ENCODE data around the gene TLL2.

The TLL2 gene

DNA sequence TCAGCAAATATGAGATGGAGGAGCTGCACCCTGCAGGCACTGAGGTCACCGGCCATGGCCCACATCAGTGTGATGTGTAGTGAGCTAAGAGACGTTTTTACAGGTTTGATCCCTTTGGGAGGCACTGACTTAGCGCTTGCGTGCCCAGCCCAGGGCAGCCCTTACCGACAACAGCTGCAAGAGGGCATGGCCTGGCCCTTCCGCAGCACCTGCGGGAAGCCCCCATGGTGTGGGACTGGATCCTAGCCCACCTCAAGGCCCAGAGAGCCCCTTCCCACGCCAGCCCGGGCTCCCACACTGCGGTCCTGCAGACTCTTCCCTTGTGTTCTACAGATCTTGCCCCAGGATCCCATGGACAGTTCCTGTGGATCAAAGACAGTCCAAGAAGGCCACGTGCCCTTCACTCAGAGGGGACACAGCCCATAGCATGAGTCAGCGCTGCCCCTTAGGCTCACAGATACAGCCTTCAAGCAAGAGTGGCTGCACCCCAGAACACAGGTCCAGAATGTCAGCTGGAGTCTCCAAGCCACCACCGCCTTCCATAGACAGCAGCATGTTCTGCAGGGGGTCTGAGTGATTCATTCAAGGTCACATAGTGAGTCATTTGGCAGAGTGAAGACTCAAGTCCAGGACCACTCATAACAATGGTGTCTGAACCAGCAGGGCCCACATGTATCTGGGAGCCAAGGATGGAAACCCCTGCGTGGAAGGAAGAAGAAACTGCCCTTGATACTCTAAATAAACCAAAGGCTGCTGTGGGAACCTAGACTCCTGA lies 25.4 kb downstream of the TLL2 start:
- TF ChIP-seq CTCF (conservative IDR thresholded peaks at IDR 0.05; ENCODE audit: low read depth, low read length) = no peak
- no peak overlapping the region for H3K4me3 ChIP-seq (ENCODE audit: low read length)
- no peak for DNase-seq (ENCODE audit: low read depth)

DNA sequence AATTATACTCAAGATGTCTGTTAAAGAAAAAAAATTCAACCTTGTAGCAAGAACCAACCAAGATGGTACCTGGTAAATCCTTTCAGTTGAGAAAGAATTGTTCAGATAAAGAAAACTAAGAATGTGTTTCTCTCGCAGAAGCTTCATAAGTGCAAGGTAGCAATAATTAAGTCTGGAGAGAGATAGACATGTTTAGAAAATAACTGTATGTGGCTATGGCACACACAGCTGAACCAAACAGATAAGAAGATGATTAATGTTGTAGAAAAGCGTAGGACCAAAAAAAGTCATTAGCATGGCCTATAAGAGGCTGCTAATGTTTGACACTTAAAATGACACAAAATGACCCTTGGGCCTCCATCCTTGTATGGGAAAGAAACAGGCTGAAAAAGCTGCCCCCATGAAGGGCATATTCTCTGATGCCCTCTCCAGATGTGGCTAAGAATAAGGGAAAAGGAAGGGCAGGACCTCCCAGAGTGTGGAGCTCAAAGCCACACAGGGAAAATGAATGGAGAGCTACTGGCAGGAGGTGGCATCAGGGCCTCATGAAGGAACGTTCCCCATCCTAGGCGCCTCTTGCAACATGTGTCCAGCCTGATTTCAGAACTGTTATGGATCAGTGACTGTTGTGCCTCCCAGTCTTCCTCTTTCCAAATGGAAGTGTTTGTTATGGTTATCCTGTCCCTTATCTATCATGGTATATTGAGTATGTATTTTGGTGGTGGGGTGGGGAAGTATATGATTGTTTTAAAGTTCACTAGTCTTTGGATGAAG lies 30.7 kb downstream of the TLL2 start:
- H3K4me3 ChIP-seq (ENCODE audit: low read length) = no peak overlapping the region
- no peak for DNase-seq (ENCODE audit: low read depth)
- TF ChIP-seq CTCF (conservative IDR thresholded peaks at IDR 0.05; ENCODE audit: low read depth, low read length) = no peak

- DNase-seq (ENCODE audit: low read depth) = no peak
- no peak for TF ChIP-seq CTCF (conservative IDR thresholded peaks at IDR 0.05; ENCODE audit: low read depth, low read length)
- no peak overlapping the region for H3K4me3 ChIP-seq (ENCODE audit: low read length)
Observed at GRCh38 chr10:96478355-96478754, 35.4 kb downstream of the TLL2 start.

DNA sequence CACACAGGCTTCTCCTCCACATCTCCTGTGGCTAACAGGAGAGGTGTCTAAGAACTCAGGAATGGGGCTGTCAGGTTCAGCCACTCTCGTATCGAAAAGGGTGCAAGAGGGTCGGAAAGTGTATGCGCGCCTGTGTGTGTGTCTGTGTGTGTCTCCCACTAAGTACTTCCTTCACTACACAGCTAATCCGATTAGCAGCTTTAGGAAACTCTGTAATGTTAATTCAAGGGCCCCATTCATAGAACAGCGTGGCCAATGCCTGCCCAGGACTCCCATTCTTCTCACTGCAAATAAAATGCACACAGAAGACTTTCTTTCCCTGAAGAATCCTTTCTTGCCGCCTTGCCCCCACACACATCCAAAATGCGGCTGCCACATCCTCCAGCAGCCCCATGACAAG lies 39.9 kb downstream of the TLL2 start:
- peak; percentile 45 for DNase-seq (ENCODE audit: low read depth)
- no peak for TF ChIP-seq CTCF (conservative IDR thresholded peaks at IDR 0.05; ENCODE audit: low read depth, low read length)
- no peak overlapping the region for H3K4me3 ChIP-seq (ENCODE audit: low read length)

GRCh38 chr10:96470116-96470743 lies 43.5 kb downstream of the TLL2 start:
- DNase-seq (ENCODE audit: low read depth) = no peak
- H3K4me3 ChIP-seq (ENCODE audit: low read length) = no peak overlapping the region
- TF ChIP-seq CTCF (conservative IDR thresholded peaks at IDR 0.05; ENCODE audit: low read depth, low read length) = peak; percentile 85

DNA sequence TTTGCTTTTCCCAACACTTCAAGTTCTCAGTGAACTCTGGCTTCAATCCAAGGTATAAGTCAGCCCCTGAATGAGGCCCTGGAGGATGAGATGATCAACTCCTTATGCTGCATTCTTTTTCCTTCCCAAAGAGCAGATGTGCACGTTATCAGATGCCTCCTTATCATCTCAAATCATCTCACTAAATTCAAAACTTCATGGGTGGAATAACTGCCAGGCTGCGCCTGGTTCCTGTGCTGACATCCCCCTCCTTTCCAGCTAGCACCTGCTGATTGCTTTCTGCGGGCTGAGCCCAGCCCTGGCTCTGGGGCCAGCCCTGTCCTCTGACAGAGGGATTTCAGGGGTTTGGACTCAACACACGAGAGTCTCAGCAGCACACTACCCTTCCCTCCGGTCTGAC lies 44.9 kb downstream of the TLL2 start:
- DNase-seq (ENCODE audit: low read depth) = no peak
- no peak overlapping the region for H3K4me3 ChIP-seq (ENCODE audit: low read length)
- no peak for TF ChIP-seq CTCF (conservative IDR thresholded peaks at IDR 0.05; ENCODE audit: low read depth, low read length)
